HG02852 (cell line): ENCODE measurements around the gene PI4K2B.
A peak's percentile ranks its signal among the peaks of the same experiment; 100 is the strongest.
"Not testable (repeated sequence)": the region's sequence is repeated elsewhere in the genome, so short reads cannot be mapped to it uniquely, and the experiment has no call there.

Experiments used
- ATAC-seq: cut with Tn5 transposase; IDR thresholded peaks from one replicate; pipeline ENCODE4 v1.9.1; 2021; ENCODE audit warnings: mild to moderate bottlenecking, moderate library complexity; ENCODE audit not compliant: unreplicated experiment

The PI4K2B gene

GRCh38 chr4:25233737-25234389 is at the start of gene PI4K2B:
Gene PI4K2B (plus strand): TSS chr4:25234033. CDS start chr4:25234164, 131 bp downstream.
- peak; percentile 69 for ATAC-seq

DNA sequence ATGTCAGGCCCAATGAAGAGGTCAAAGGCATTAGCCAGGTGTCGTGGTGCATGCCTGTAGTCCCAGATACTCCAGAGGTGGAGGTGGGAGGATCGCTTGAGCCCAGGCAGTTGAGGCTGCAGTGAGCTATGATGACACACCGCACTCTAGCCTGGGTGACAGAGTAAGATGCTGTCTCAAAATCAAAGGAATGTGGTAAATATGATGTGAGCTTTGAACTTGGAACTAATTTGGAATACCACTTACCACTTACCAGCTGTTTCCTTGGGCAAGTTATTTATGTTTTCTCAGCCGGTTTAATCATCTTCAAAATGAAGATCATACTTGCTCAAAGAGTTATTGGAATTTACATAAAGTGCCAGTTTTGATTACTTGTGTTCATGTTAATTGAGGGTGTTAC is 49.8 kb upstream of the PI4K2B start:
- no peak for ATAC-seq

- no peak for ATAC-seq
Measured at GRCh38 chr4:25190407-25190806, 43.4 kb upstream of the PI4K2B start.

GRCh38 chr4:25198713-25199112 is 35.1 kb upstream of the PI4K2B start:
- ATAC-seq: no peak

DNA sequence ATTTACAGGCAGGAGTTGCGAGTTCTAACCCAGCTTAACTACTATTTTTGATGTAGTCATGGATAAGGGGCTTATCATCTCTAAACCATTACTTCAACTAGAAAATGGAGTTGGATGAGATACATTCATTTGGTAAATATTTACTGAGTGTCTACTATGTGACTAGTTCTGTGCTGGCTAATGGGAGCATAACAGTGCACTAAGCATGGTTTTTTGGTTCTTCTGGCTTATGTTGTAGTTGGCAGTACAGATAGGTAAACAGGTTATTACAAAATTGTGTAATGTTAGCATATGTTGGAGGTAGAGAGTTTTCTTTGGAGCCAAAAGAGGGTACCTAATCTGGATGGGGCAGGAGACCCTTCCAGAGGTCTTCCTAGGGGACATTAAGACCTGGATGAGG is 25.8 kb upstream of the PI4K2B start:
- no peak for ATAC-seq

GRCh38 chr4:25209702-25210101 is 24.1 kb upstream of the PI4K2B start:
- ATAC-seq: no peak

DNA sequence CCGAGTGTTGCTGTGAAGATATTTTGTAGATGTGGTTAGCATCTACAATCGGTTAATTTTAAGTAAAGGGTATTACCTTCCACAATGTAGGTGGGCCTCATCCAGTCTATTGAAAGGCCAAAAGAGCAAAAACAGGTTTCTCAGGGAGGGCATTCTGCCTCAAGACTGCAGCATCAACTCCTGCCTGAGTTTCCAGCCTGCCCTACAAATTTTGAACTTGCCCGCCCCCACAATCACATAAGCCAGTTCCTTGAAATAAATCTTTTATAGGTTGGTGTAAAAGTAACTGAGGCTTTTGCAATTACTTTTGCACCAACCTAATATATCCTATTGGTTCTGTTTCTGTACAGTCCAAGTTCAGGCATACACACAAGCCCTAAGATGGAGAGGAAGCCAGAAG is 22.1 kb upstream of the PI4K2B start:
- no peak for ATAC-seq

- ATAC-seq: no peak
Measured at GRCh38 chr4:25212822-25213221, 21.0 kb upstream of the PI4K2B start.

DNA sequence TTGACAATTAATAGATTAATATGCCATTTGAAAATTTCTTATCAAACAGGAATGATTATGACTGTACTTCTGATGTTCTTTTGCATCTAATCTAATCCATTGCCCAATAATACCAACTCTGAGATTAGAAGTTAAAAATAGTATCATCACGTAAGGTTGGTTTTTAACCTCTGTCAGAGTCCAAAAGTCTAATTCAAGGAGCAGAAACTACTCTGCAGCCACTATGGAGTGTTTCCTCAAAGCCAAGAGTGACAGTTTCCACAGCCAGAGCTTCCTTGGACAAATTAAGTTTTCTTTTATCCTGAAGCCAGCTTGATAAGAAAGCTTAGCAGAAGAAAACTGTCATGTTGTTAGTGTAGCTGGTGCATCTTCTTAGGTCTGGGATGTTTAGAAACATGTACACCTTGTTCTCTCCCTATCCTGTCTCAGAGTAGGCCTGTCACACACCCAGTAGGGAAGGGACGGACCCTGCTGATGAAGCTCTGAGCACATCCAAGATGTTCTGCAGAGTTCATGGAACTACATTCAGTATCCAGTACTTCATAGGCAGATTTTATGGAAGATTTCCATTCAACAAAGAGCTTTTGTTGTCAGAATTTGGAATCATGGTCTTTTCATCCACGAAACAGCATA is 20.4 kb upstream of the PI4K2B start:
- ATAC-seq: no peak

DNA sequence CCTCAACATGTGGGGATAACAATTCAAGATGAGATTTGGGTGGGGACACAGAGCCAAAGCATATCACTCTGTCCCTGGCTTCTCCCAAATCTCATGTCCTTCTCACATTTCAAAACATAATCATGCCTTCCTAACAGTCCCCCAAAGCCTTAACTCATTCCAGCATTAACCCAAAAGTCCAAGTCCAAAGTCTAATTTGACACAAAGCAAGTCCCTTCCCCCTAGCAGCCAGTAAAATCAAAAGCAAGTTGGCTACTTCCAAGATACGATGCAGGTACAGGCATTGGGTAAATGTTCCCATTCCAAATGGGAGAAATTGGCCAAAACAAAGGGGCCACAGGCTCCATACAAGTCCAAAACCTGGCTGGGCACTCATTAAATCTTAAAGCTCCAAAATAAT is 19.1 kb upstream of the PI4K2B start:
- not testable (repeated sequence) for ATAC-seq

DNA sequence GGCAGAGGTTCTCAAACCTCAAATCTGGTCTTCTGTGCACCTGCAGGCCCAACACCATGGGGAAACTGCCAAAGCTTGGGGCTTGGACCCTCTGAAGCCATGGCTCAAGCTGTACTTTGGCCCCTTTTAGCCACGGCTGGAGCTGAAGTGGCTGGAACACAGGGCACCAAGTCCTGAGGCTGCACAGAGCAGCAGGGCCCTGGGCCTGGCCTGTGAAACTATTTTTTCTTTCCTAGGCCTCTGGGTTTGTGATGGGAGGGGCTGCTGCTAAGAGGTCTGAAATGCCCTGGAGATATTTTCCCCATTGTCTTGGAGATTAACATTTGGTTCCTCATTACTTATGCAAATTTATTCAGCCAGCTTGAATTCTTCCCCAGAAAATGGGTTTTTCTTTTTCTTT is 18.3 kb upstream of the PI4K2B start:
- ATAC-seq: no peak

GRCh38 chr4:25221377-25221776 is 12.5 kb upstream of the PI4K2B start:
- no peak for ATAC-seq

GRCh38 chr4:25223802-25224375 is 9.9 kb upstream of the PI4K2B start:
- no peak for ATAC-seq

DNA sequence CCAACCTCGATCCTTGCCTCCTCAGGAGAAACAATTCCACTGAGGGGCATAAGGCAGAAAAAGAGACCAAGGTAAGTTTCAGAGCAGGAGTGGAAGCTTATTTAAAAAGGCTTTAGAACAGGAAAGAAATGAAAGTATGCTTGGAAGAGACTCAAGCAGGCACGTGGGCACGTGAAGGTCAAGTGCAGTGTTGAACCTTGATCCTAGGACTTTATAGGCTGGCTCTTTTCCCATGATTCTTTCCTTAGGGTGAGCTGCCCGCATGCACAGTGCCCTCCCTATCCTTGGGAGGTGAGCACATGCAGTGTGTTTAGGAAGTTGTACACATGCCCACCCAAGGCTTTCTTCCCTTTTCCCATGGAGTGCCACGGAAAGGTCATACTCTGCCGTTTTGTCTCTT is 4.0 kb upstream of the PI4K2B start:
- no peak for ATAC-seq

- no peak for ATAC-seq
Measured at GRCh38 chr4:25233194-25233593, 639 bp upstream of the PI4K2B start.

- peak; percentile 55 for ATAC-seq
Measured at GRCh38 chr4:25234390-25235370, 847 bp downstream of the PI4K2B start.

DNA sequence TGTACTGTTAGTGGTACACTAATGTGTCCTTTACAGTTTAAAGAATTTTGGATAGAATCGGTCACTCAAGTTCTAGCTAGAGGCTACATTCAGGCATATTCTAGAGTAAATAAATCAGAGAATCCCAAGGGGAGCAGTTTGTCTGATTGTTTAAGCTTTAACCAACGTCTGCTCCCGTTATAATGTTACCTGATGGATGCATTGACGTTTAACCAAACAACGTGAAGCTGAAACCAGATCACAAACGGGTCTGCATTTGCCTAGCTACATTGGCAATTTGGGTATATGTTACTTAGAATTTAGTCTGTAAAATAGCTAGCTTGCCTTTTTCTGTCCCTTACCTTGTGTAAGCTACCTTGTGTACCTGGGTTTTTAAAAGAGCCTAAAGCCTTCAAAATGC is 1.6 kb downstream of the PI4K2B start:
- ATAC-seq: no peak

- not testable (repeated sequence) for ATAC-seq
Measured at GRCh38 chr4:25236030-25236429, 2.2 kb downstream of the PI4K2B start.

- no peak for ATAC-seq
Measured at GRCh38 chr4:25236971-25237370, 3.1 kb downstream of the PI4K2B start.

DNA sequence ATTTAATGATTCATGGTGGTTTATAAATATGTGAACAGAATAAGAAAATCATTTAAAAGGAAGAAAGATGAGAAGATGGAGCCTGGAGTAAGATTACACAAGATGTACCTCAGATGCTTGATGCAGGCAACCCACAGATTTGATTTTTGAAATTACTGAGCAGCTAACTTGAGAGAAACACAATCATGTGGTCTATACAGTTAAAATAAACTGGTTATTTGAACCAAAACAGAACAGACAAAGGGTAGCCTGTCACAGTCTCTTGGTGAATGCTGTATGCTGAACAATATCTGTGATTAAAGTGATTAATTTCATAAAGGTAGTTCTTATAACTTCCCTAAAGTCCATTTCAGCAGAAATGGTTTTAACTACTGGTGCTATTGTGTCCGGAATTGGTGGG is 4.2 kb downstream of the PI4K2B start:
- ATAC-seq: no peak

- ATAC-seq: not testable (repeated sequence)
Measured at GRCh38 chr4:25239528-25239927, 5.7 kb downstream of the PI4K2B start.
